Stimulated activated naive CD8-positive, alpha-beta T cell treated with anti-CD3 and anti-CD28 coated beads, Interleukin-15, Interleukin-2, amounts not matched to agents 100 U/mL and 50 U/mL, for 24 hours (primary cell): ENCODE results near the gene ZSCAN2.
A peak's percentile ranks its signal among the peaks of the same experiment; 100 is the strongest.
"Not testable (repeated sequence)": the region's sequence is repeated elsewhere in the genome, so short reads cannot be mapped to it uniquely, and the experiment has no call there.

Source experiments
- ATAC-seq: fragments of 150-1000 bp; cut with Tn5 transposase; one replicate; pipeline ENCODE4 v1.10.0; 2021
- DNase-seq: peaks from one replicate; pipeline ENCODE4 v3.0.0; 2021

Gene ZSCAN2

GRCh38 chr15:84600687-84601554 lies at the start of gene ZSCAN2:
ZSCAN2 (plus strand) TSS chr15:84601009; CDS start chr15:84603928, 2,919 bp downstream.
- peak; percentile 95 for DNase-seq
- ATAC-seq: peak; percentile 94

- not testable (repeated sequence) for DNase-seq, ATAC-seq
Measured at GRCh38 chr15:84551624-84552023, 49.2 kb upstream of the ZSCAN2 start.

- DNase-seq: no peak
- ATAC-seq: no peak
Measured at GRCh38 chr15:84552896-84553295, 47.9 kb upstream of the ZSCAN2 start.

GRCh38 chr15:84556690-84557089 lies 44.1 kb upstream of the ZSCAN2 start:
- ATAC-seq, DNase-seq: not testable (repeated sequence)

GRCh38 chr15:84568021-84568420 lies 32.8 kb upstream of the ZSCAN2 start:
- DNase-seq, ATAC-seq: not testable (repeated sequence)

GRCh38 chr15:84570164-84570735 lies 30.6 kb upstream of the ZSCAN2 start:
- DNase-seq: peak; percentile 61

GRCh38 chr15:84572231-84572630 lies 28.6 kb upstream of the ZSCAN2 start:
- DNase-seq: no peak
- no peak for ATAC-seq

More at GRCh38 chr15:84570164-84570735, 30.6 kb upstream of the ZSCAN2 start:
- peak; percentile 55 for ATAC-seq

GRCh38 chr15:84575493-84575892 lies 25.3 kb upstream of the ZSCAN2 start:
- DNase-seq (no peak), ATAC-seq (no peak)

GRCh38 chr15:84577891-84578290 lies 22.9 kb upstream of the ZSCAN2 start:
- ATAC-seq, DNase-seq: not testable (repeated sequence)

- not testable (repeated sequence) for DNase-seq, ATAC-seq
Measured at GRCh38 chr15:84579261-84579721, 21.5 kb upstream of the ZSCAN2 start.

- not testable (repeated sequence) for DNase-seq, ATAC-seq
Measured at GRCh38 chr15:84581676-84582428, 19.0 kb upstream of the ZSCAN2 start.

GRCh38 chr15:84582583-84583157 lies 18.1 kb upstream of the ZSCAN2 start:
- ATAC-seq (peak; percentile 63), DNase-seq (no peak)

GRCh38 chr15:84583921-84584320 lies 16.9 kb upstream of the ZSCAN2 start:
- ATAC-seq, DNase-seq: not testable (repeated sequence)

GRCh38 chr15:84586696-84587095 lies 14.1 kb upstream of the ZSCAN2 start:
- DNase-seq (no peak), ATAC-seq (no peak)

- ATAC-seq: peak; percentile 100
- peak; percentile 87 for DNase-seq
Measured at GRCh38 chr15:84588053-84588874, 12.5 kb upstream of the ZSCAN2 start.

GRCh38 chr15:84590406-84590805 lies 10.4 kb upstream of the ZSCAN2 start:
- ATAC-seq (no peak), DNase-seq (no peak)

GRCh38 chr15:84591815-84592214 lies 9.0 kb upstream of the ZSCAN2 start:
- DNase-seq (no peak), ATAC-seq (no peak)

GRCh38 chr15:84594617-84595290 lies 6.1 kb upstream of the ZSCAN2 start:
- DNase-seq (no peak), ATAC-seq (no peak)

- DNase-seq (no peak), ATAC-seq (no peak)
Measured at GRCh38 chr15:84595660-84596059, 5.1 kb upstream of the ZSCAN2 start.

- DNase-seq (no peak), ATAC-seq (no peak)
Measured at GRCh38 chr15:84597296-84597695, 3.5 kb upstream of the ZSCAN2 start.

GRCh38 chr15:84598250-84598649 lies 2.6 kb upstream of the ZSCAN2 start:
- DNase-seq (no peak), ATAC-seq (no peak)
